HG03060 (cell line): Measurements from ENCODE around the gene PTTG1IP.

ENCODE experiments used
- ATAC-seq: cut with Tn5 transposase; IDR thresholded peaks from one replicate; pipeline ENCODE4 v1.9.1; 2021; ENCODE audit warnings: low read depth, moderate number of reproducible peaks; ENCODE audit not compliant: unreplicated experiment

PTTG1IP gene

DNA sequence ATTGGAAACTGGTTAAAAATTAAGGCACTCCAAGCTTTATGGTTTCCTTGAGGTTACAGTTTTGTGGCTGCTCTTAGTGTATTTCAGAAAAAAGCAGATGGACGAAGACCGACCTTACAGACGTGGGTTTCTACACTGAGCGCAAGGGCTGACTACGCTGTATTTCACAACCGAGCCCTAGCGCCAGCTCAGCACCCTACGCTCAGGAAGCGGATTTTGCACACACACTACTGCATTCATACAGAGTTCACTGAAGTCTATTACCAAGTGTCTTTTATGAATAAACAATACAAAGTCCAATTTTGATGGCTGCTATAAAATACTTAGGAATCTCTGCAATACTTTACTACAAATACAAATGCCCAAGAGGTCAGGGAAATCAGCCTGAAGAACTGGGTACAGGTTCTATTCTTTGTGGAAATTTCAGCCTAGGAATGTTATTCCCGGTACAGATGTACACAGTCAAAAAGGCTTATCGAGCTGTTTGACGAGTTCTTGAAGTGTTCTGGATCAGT is 23.8 kb downstream of the PTTG1IP start:
- no peak for ATAC-seq

DNA sequence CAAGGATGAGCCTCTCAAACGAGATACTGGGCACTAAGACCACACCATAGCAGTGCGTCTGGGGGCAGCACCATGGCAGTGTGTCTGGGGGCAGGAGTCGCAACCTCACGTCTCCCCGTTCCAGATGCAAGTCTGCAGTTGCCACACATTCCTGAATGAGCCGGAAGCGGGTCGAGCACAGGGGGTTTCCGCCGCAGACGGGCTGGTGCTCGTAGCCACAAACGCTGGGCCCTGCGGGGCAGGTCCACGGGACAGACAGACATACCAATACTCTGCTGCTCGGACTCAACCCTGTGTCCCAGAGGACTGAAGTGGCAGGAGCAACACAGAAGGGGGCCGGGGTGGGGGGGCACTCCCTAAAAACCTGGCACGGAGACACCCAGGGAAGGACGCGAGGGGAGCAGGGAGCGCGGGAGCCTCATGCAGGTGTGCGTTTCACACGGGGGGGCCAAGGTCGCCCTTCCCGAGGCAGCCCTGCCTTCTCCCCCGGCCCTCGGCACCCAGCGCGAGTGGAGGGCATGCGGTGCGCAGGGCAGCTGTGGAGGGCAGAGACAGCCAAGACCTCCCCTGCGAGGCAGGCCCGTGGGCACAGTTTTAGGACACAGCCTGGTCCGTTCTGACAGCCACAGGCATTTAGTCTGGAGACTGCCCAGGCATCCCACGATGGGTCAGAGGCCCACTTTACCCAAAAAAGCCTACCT is 24.5 kb downstream of the PTTG1IP start:
- no peak for ATAC-seq

DNA sequence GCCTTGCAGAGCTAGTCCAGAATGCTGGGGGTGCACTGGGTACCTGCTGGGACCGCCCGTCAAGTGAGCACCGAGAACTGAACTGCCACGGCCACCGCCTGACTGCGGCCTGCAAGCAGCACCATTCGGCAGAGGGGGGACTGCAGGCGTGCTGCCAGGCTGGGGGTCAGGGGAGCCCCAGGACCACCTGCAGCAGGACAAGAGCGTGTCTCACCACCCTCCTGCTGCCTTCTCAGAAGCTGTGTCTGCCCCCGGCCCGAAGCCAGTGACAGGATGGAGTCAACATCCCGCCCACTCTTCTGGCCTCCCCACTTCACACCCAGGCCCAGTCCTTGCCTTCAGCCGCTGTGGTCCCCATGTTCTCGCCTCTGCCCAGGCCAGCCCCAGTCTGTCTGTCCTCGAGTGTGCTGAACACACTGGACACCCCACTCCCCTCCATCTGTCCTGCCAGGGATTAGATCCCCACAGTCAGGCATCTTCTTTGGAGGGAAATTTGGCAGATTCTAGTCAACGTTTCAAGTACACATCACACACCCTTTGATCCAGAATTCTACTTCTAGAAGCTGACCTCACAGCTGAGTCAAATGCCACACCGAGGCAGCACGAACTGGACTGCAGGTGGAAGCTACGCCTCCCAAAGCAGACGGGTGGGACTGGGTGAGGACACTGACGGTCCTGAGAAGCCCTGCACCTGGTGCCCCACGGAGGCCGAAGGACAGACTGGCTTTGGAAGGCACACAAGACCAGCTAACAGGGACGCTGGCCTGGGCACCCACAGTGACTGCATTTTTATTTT is 26.0 kb downstream of the PTTG1IP start:
- no peak for ATAC-seq

DNA sequence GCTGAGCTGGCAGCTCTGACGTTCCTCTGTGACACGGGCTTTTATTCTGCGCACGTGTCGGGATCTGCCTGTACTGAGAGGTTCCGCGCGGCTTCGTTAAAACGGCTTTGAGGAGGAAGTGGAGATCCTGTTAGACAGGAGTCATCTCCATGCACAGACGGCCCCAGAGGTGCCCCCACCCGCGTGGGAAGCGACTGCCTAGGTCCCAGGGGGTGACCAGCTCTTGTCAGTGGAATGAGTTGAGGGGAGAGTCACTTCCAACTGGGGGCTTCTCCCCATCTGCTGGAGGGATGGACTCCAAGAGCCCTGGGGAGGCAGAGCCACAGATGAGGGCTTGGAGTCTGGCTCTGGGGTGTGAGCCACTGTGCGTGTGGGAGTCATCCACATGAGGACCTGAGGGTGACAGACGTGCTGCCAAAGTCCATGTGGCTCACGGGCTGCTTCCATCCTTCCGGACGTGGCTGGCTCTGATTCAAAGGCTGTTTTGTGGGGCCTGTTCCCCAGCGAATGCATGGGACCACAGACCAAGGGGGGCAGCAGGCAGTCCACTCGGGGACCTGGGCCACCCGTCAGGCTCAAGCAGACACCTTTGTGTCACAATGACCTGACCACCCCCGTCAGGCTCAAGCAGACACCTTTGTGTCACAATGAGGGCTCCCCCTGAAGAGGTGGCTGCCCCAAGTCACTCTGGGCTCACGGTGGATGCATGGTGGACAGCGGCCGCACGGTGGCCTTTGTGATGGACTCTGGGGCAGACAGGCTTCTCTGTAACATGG is 26.8 kb downstream of the PTTG1IP start:
- no peak for ATAC-seq

DNA sequence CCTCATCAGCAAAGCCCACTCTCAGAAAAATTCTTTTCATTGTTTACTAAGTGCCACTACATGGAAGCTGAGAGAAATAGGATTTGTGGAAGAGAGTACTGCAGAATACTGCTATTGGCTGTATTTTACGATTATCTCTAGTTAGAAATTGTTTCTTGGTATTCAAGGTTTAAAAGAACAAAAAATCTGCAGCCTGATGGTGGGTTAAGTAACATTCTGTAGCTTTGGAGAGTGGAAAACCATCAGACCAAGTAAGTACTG is 27.3 kb downstream of the PTTG1IP start:
- ATAC-seq: no peak

DNA sequence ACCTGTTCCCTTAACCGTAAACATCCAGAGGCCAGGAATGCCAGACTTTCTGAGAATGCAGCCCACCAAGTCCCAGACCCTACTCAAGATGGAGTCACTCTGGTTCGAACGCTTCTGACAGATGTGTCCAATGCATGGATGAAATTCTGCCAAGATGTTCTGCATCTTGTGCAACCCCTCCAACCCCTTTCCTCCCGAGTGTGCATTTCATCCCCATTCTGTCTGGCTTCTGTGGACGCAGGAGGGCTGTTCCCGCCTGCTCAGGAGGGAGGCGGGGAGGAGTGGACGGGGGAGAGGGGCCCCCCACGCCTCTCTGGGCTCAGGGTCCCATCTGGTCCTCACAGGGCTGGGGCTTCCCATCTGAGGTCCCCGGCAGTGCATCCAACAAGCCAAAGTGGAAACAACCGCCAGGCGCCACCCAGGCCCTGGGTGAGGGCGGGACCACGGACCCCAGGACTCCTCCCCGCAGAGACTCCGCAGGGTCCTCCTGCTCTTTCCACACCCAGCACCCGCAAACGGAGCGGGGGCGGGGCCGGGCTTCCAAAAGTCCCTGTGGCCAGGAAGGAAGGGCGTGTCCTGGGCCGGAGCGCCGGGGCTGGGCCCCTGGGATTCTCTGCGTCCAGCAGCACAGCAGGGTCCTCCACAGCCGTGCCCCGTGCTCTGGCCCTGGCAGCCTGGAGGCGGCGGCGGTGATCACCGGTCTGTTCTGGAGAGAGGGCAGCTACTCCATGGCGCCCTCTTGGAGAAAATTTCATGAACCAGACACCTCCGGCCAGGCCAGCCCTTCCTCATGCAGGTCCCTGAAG is 27.9 kb downstream of the PTTG1IP start:
- ATAC-seq: no peak

DNA sequence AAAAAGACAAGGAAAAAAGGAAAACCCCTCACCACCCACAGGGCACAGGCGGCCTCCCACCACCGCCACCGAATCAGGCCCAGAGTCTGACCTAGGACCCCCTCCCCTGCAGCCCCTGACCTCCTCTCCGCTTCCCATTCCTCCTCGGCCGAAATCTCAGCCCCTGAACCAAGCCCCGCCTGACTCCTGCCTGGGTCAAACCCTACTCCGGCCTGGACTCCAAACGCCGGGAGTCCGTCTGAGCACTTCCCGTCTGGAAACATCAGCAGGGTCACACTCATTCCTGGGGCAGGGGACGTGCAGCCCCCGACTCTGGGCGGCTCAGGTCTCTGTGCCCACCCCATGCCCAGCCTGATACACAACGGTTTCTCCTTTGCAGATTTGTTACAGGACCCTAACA is 29.2 kb downstream of the PTTG1IP start:
- no peak for ATAC-seq

DNA sequence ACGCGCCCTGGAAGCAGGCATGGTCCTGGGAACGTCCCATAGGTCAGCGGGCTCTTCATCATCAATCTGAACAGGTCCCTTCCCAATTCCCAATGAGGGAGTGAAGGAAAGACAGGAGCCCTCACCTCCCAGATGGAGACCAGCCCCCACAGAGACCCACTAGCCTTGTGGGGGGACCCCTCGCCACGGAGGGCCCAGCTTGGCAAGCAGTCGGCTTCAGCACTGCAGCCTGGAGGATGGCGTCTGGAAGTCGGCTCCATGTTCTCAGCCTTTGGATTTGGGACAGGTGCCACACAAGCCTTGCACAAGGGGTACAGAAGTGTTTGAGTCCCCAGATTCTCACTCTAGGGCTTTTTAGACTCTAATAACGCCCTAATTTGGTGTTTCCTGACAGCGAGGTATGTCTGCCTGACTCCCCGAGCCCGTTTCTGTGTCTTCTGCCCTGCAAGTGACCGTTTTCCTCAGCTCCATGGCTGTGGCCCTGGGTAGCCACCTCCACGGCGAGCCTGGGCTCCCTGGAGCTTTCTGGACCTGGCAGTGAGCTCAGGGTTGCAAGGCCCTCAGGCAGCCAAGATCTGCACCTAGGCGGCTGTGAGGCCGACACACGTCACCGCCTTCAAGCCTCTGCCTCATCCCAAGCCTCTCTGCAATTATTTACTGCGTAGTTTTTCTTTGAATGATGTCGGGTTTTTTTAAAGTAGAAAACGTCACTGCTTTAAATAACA is 30.6 kb downstream of the PTTG1IP start:
- no peak for ATAC-seq

DNA sequence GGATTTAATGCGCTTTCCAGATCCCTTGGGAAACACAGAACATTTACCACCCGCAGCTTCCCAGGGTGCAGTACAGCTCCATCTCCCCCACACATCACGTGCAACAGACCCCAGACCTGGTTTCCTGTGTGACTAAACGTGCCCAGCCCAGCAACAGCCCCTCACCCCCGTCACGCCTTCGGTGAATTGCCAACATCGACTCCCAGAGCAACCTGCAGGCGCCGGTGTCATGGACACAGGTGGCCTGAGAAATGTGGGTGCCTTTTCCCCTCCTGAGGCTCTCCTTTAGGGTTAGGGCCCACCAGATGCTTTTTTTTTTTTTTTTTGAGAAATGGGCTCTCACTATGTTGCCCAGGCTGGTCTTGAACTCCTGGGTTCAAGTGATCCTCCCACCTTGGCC is 31.4 kb downstream of the PTTG1IP start:
- no peak for ATAC-seq

DNA sequence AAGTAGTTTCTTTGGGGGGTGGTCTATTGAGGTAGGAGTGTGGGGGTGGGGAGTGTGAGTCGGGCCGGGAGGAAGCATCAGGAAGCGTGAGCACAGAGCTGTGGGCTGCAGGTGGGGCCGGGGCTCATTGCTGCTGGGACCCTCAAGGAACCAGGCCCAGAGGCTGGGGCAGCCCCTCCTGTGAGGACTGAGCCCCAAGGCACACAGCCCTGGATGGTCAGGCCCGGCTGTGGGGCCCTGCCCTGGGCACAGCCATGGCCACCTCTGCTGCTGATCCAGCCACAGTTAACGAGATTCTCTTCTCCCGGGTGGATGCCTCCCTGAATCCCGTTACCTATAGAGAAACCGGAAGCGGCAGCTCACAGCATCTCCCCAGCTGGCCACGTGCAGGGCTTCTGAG is 32.7 kb downstream of the PTTG1IP start:
- ATAC-seq: no peak

DNA sequence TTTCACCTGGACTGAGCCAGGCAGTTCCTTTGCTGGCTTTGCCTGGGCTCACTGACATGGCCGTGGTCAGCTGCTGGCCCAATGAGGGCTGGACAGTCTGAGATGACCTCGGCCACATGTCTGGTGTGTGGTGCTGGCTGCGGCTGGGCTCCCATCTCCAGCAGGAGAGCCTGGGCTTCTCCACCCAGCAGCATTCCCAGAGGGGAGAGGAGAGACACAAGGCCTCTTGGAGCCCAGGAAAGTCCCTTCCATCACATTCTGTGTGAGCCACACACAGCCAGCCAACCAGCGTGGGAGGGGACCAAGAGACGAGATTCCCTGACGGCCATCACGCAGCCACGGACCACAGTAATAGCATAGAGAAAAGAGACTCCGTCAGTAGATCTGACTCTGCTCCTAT is 34.5 kb downstream of the PTTG1IP start:
- no peak for ATAC-seq

DNA sequence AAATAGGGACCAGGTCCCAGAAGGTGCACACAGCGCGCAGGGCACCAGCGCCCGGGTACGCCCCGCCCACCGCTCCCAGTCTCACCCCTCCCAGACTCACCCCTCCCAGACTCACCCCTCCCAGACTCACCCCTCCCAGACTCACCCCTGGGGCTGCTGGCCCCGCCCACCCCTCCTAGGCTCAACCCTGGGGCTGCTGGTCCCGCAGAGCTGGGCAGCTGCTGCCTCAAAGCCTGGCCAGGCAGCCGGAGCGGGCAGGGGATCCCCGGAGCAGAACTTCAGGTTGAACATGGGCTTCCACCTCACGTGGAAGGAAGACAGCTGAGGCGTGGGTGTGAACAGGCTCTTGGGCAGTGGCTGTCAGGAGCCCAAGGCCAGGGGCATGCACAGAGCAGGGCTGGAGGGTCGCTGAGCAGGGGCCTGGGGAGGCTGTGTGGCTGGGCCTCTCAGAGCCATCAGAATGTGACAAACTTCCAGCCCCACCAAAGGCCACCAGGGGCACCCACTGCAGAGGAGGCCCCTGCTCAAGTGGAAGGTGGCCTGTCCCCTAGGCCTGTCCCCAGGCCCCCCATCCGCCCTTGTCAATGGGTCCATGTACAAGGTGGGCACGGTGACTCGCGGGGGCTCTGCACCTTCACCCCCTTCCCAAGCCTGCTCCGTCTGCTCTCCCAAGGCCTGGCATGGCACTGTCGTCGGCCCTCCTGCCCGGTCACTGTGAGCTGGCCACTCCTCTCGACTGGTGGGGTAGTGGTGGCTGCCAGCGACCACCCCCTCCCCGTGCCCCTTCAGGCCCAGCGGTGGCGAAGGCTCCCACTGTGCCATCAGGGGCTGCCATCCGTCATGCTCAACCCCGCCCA is 35.2 kb downstream of the PTTG1IP start:
- ATAC-seq: no peak

DNA sequence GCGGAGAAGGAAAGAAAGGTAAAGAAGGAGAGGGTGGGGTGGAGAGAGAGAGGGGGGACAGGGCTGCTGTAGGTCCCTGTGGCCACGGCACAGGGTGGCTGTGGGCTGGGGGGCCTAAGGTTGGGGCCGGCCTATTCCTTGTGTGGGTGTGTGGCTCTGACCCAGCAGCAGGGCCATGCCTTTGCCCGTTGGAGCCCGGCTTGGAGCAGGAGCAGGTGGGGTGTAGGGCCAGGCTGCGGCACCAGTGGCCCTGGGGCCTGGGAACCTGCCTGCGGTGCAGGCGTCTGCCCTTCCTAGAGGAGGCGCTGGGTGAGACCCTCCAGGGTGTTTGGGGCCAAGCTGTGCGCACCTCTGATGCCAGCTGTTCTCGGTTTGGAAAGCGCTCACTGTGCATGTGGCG is 36.0 kb downstream of the PTTG1IP start:
- no peak for ATAC-seq

DNA sequence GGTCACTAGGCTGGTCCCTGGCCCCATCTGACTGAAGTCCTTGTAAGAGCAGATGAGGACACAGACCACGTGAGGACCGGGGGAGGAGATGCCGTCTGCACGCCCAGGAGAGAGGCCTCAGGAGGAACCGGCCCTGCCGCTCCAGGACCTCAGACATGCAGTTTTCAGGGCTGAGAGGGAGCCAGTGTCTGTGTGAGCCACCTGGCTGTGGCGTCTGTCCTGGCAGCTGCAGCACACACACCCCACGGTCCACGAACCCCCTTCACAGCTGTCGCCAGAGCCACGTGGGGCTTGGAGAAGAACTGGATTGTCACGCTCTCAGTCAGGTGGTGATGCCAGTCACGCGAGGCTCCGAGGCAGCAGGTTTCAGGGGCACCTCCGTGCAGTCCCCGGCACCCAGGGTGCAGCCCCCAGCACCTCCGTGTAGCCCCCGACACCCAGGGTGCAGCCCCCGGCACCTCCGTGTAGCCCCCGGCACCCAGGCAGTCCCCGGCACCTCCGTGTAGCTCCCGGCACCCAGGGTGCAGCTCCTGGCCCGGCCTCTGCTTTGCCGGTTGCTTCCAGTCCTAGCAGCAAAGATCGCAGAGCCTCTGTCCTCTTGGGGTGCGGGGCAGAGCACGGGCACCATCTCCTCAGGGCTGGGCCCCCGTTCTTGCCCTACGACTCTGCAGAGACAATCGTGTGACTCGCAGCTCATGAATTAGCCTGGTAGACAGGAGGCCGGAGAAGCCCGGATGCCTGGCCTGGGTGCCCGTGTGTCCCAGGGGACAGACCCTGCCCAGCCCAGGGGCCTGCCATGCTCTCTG is 36.6 kb downstream of the PTTG1IP start:
- ATAC-seq: no peak

DNA sequence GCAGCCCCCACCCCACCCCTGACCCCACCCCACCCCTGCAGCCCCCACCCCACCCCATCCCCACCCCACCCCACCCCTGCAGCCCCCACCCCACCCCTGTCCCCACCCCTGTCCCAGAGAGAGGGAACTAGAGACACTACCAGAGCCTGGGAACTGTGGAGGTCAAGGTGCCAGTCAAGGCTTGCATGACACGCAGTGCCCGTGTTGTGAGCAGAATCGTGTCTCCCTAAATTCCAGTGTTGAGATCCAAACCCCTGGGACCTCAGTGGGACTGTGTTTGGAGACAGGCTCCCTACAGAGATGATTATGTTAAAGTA is 37.2 kb downstream of the PTTG1IP start:
- no peak for ATAC-seq

DNA sequence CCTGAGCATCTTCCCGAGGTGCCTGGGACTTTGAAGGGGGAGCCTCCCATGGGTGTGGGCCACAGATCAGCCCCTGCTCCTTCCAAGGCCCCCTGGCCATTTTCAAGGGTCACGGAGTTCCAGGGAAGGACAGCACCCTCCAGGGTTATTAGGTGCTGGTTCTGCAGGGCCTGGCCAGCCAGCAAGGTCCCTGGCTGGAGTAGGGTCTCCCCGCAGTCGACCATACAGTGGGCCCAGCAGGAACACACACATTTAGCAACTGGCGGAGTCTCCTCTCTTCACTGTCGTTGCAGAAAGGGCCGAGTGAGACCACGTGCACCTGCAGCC is 37.9 kb downstream of the PTTG1IP start:
- ATAC-seq: no peak

DNA sequence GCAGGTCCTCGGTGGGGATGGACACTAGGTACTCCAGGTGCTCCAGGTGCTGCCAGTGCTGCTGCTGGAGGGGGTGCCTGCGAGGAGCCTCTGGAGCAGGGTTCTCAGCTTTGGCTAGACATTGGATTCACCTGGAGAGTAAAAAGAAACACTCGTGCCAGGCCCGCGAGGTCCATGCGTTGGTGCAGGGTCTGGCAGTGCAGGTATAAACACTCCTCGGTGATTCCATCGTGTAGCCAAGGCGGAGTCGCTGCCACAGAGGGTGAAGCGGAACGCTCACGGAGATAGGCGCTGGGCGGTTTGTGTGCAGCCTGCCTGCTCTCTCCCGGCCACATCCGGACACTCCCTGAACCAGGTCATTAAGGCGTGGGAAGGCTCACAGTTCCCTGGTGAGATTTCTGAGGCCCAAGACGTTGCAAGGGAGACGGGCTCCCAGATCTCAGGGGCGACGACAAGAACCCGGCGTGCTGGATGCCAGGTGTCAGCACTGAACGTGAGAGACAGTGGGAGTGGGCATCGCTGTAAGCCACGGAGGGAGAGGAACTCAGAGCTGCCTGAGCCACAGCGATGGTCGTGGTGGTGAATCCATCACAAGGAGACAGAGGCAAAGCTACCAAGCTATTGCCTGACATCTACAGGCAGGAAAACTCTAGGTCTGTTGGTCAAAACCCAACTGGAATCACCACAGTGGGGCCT is 38.4 kb downstream of the PTTG1IP start:
- no peak for ATAC-seq
